HG03520 (cell line): ENCODE results near the gene APBB1IP.

Experiments used
- ATAC-seq: cut with Tn5 transposase; IDR thresholded peaks from one replicate; pipeline ENCODE4 v1.9.1; 2021; ENCODE audit warnings: mild to moderate bottlenecking, moderate library complexity; ENCODE audit not compliant: unreplicated experiment

APBB1IP gene

DNA sequence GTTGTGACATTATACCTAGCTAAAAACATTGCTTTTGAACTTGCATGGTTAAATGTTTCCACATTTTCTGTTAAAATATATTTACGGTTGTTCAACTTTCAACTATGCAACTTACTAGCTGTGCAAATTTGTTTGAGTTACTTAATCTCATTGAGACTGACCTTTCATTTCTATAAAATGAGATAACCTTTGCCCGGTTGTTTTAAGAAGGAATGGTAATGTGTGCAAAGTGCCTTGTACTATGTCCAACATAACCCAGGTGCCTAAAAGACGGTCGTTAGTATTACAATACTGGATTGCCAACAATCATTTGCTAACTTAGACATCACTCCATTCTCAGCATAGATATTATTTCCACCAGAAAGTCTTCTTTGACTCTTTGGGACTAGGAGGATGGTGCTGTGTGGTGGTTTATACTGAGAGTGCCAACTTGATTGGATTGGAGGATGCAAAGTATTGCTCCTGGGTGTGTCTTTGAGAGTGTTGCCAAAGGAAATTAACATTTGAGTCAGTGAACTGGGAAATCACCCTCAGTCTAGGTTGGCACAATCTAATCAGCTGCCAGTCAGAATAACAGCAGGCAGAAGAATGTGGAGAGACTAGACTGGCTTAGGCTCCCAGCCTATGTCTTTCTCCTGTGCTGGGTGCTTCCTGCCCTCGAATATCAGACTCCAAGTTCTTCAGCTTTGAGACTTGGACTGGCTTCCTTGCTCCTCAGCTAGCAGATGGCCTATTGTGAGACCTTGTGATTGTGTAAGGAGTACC is 174.2 kb downstream of the APBB1IP start:
- no peak for ATAC-seq
